Activated CD8-positive, alpha-beta memory T cell treated with anti-CD3 and anti-CD28 coated beads, Interleukin-2, amount 50 U/mL, for 1 hour (primary cell): ENCODE measurements around the gene CORO1A.
"Not testable (repeated sequence)": the region's sequence is repeated elsewhere in the genome, so short reads cannot be mapped to it uniquely, and the experiment has no call there.

ENCODE experiments used
- DNase-seq: peaks from one replicate; pipeline ENCODE4 v3.0.0-alpha.2; 2020; ENCODE audit errors: extremely low read depth

Gene CORO1A

DNA sequence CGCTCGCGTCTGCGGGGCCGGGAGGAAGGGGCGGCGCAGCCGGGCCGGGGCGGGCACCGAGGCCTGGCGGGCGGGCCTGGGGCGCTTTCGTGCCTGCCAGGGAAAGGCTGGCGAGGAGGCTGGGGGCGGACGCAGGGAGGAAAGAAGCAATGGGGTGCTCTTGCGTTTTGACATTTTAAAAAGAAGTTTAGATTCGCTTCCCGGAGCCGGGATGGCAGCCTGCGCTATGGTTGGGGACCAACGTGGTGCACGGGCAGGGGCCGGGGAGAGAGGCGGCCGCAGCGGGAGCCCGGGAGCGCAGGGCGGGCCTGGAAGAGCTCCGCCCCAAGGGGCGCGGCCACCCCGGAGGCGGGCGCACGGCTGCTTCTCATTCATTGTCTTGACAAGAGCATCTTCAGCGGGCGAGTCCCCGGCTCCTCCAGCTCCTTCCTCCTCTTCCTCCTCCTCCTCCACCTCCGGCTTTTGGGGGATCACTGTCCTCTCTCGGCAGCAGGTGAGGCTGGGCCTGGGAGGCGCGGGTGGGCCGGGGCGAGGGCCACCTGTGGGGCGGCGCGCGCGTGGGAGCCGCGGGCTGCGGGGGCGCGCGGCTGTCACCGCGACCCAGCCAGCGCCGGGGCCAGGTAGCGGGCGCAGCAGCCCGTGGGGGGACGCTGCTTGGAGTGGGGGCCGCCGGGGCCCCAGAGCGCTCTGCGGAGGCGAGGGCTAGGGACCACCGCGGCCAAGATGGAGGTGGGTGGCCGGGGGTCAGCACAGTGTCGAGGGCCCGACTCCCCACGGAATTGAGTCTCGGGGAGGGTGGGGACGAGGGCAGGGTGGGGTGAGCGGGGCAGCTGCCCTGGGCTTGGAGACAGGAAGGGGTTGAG lies at the start of gene CORO1A:
Gene CORO1A (plus strand): TSS at position 370 of the 863 bp plus-strand sequence. CDS start 1,608 bp downstream, outside the sequence.
- no peak for DNase-seq

- no peak for DNase-seq
These were observed 46.3 kb upstream of the CORO1A start for GRCh38 chr16:30136971-30137605.

DNA sequence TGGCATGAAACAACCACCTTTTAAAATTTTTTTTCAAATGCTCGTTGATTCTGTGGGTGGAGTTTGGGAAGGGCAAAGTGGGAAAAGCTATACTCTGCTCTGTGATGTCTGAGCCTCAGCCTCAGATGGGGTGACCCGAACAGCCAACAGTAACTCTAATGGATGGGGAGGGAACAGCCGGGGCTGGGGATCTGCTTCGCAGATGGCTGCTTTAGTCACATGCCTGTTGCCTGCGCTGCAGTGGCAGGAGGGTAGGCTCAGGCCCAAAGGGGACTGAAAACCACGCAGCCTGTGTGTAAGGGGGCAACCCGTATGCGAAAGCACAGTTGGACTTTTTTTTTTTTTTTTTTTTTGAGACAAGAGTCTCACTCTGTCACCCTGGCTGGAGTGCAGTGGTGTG lies 45.5 kb upstream of the CORO1A start:
- DNase-seq, result no peak

GRCh38 chr16:30139583-30140481 lies 43.6 kb upstream of the CORO1A start:
- DNase-seq, result no peak

DNA sequence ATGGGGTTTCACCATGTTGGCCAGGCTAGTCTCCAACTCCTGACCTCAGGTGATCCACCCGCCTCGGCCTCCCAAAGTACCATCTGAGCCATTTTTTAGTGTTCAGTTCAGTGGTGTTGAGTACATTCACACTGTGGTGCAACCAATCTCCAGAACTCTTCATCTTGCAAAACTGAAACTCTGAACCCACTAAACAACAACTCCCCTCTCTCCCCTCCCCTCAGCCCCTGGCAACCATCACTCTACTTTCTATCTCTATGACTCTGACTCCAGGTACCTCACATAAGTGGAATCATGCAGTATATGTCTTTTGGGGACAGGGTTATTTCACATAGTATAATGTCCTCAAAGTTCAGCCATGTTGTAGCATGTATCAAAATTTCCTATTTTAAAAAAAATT lies 41.7 kb upstream of the CORO1A start:
- no peak for DNase-seq

DNA sequence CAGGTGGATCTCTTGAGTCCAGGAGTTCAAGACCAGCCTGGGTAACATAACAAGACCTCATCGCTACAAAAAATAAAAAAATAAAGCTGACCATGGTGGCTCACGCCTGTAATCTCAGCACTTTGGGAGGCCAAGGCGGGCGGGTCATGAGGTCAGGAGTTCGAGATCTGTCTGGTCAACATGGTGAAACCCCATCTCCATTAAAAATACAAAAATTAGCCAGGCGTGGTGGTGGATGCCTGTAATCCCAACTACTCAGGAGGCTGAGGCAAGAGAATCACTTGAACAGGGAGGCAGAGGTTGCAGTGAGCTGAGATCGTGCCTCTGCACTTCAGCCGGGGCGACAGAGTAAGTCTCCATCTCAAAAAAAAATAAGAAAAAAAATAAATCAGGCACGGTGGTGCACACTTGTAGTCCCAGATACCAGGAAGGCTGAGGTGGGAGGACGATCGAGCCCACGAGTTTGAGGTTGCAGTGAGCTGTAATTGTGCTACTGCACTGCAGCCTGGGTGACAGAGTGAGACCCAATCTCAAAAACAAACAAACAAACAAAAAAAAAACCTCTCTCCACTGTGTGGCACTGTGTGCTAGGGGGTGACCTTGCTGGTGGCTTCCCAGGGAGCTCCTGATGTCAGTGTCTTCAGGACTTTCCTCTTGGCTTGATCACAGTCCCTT lies 40.6 kb upstream of the CORO1A start:
- no peak for DNase-seq

- DNase-seq, result no peak
These were observed 40.1 kb upstream of the CORO1A start for GRCh38 chr16:30143347-30143702.

DNA sequence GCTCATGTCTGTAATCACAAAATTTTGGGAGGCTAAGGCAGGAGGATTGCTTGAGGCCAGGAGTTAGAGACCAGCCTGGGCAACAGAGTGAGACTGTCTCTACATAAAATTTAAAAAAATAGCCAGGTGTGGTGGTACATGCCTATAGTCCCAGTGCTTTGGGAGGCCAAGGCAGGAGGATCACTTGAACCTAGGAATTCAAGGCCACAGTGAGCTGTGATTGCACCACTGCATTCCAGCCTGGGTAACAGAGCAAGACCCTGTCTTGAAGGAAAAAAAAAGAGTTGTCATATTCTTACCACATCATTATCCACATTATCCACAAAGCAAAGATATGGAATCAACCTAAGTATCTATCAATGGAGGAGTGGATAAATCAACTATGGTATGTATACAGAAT lies 39.4 kb upstream of the CORO1A start:
- no peak for DNase-seq

GRCh38 chr16:30144917-30145316 lies 38.5 kb upstream of the CORO1A start:
- DNase-seq, result no peak

DNA sequence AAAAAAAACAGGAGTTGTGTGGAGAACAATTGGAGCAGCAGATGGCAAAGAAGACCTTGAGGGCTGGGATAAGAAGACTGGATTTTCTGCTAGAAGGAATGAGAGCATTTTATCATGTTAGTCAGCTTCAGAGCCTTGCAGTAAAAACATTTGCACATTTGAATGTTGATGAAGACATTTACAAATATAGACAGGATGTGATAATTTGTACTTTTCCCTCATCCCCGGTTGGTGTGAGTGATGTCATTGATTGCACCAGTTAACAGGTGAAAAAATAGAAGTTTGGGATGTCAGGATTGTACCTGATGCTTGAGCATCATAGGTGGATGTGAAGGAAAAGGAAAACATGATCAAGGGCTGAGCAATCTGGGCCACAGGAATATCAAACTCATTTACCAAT lies 37.7 kb upstream of the CORO1A start:
- DNase-seq, result no peak

GRCh38 chr16:30147843-30148510 lies 35.4 kb upstream of the CORO1A start:
- DNase-seq, result no peak

- DNase-seq, result no peak
These were observed 34.0 kb upstream of the CORO1A start for GRCh38 chr16:30149250-30149930.

GRCh38 chr16:30151091-30151490 lies 32.3 kb upstream of the CORO1A start:
- DNase-seq, result no peak

GRCh38 chr16:30152517-30152916 lies 30.9 kb upstream of the CORO1A start:
- DNase-seq, result no peak

DNA sequence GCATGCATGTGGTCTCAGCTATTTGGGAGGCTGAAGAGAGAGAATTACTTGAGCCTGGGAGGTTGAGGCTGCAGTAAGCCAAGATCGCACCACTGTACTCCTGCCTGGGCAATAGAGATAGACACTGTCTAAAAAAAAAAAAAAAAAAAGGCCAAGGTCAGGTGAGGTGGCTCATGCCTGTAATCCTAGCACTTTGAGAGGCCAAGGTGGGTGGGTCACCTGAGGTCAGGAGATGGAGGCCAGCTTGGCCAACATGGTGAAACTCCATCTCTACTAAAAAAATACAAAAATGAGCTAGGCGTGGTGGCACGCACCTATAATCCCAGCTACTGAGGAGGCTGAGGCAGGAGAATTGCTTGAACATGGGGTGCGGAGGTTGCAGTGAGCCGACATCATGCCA lies 28.2 kb upstream of the CORO1A start:
- no peak for DNase-seq

DNA sequence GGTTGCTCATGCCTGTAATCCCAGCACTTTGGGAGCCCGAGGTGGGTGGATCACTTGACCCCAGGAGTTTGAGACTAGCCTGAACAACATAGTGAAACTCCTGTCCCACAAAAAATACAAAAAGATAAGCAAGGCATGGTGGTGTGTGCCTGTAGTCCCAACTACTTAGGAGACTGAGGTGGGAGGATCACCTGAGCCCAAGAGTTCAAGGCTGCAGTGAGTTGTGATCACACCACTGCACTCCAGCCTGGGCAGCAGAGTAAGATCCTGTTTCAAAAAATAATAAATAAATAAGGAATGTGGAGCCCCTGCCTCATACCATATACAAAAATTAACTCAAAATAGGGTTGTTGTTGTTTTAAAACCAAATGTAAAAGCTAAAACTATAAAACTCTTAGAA lies 26.2 kb upstream of the CORO1A start:
- DNase-seq, result no peak

- no peak for DNase-seq
These were observed 19.9 kb upstream of the CORO1A start for GRCh38 chr16:30163538-30163937.

- no peak for DNase-seq
These were observed 17.1 kb upstream of the CORO1A start for GRCh38 chr16:30166202-30166902.

DNA sequence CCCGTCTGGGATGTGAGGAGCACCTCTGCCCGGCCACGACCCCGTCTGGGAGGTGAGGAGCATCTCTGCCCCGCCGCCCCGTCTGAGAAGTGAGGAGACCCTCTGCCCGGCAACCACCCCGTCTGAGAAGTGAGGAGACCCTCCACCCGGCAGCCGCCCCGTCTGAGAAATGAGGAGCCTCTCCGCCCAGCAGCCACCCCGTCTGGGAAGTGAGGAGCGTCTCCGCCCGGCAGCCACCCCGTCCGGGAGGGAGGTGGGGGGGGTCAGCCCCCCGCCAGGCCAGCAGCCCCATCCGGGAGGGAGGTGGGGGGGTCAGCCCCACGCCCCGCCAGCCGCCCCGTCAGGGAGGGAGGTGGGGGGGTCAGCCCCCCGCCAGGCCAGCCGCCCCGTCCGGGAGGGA lies 14.7 kb upstream of the CORO1A start:
- not testable (repeated sequence) for DNase-seq

GRCh38 chr16:30169416-30169815 lies 14.0 kb upstream of the CORO1A start:
- DNase-seq, result not testable (repeated sequence)
